Spleen (tissue), 7 donors: ENCODE results near the gene PPP3CA.

Source experiments
- CTCF ChIP-seq, 11 experiments: fragments of 200-600 bp in 7 of 11; fragments of 450-650 bp in 4 of 11; sonication (generic) in 4 of 11; IDR thresholded peaks in 8 of 11; conservative IDR thresholded peaks in 3 of 11; 1 replicate in 7 of 11; 2 replicates in 4 of 11; pipeline versions ENCODE4 v1.4.0 to v1.8.0; 2016 to 2021; ENCODE audit warnings: antibody characterized with exemption in 11 of 11, inconsistent platforms in 4 of 11, mild to moderate bottlenecking in 1 of 11
- POLR2AphosphoS5 ChIP-seq, 3 donors: sonication (generic); formaldehyde crosslinking; IDR thresholded peaks; one replicate each; pipeline ENCODE4 v1.5.1; 2017; ENCODE audit warnings: antibody characterized with exemption in 3 of 3
- donor health status: DM: no; HTN: no; CAD: no; lungs with moderate emphysema.
- donor health status: DM: no; HTN: no; CAD: no.
- donor health status: DM: no; HTN: no; CAD: no.

DNA sequence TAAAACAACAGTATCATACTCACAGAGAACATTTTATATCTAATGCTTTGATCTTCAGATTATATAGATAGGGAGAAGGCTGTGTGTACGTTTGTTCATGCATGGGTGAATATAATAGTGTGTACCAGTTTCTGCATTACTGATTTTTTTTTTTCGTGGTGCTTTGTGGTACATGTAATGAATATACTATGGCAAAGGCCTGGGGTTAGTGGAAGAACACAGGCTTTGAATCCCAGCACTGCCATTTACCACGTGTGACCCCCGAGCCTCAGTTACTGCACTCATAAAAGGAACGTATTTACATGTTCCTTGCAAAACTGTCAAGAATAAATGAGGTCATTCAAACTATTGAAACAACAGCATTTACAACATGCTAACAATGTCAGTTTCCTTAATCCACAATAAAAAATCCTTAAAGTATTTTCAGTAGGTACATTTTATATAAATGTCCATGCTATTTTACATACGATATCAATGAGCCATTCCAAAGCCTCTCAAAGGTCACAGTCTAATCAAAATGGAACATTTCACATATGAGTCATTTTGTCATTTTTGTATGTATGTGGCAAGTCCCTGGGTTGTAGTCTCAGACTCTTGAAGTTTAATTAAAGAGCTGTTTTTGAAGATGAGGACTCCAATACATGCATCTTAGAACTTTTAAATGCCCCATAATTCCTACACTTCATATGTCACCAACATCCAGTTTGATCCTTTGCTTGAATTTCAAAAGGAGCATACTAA lies 242.8 kb downstream of the PPP3CA start:
- TF ChIP-seq CTCF (IDR thresholded peaks at IDR 0.05 in 8 of 11, conservative IDR thresholded peaks at IDR 0.05 in 3 of 11) (no peak), POLR2AphosphoS5 (IDR thresholded peaks at IDR 0.05) (no peak)
